Bone marrow (tissue), 2 donors: ENCODE results near the gene PKP4.
"Not testable (repeated sequence)": the region's sequence is repeated elsewhere in the genome, so short reads cannot be mapped to it uniquely, and the experiment has no call there.

ENCODE experiments used
- DNase-seq, 2 donors: peaks; one replicate each; lab custom pipeline; 2025; lab: John Stamatoyannopoulos, UW

The PKP4 gene

GRCh38 chr2:158677542-158677941 is 220.8 kb downstream of the PKP4 start:
- no peak for DNase-seq

GRCh38 chr2:158681816-158682215 is 225.1 kb downstream of the PKP4 start:
- DNase-seq, result no peak

- no peak for DNase-seq
These were observed 228.9 kb downstream of the PKP4 start for GRCh38 chr2:158685646-158686045.

DNA sequence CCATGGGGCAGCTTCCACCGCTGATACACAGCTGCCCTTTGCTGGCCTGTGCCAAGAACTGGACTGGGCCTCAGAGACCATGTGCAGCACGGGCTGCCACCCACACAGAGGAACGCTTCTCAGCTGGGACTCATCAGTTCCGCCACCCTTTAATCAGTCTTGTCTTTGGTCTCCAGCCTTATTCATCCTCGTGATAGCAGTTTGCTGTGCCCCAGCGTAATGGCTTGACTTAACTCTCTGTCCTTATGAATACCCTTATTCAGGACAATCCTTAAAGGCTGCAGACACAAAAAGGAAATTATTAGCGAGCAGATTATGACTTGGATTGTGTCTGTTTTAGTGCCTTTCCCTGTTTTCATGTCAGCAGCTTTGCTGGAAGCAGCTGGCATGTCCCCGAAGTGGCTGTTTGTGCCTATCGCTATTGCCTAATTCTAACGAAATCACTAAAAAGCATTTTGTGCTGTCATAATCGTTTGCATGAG is 229.5 kb downstream of the PKP4 start:
- DNase-seq, result no peak

- DNase-seq, result no peak
These were observed 230.6 kb downstream of the PKP4 start for GRCh38 chr2:158687315-158687714.

GRCh38 chr2:158688721-158689120 is 232.0 kb downstream of the PKP4 start:
- no peak for DNase-seq

DNA sequence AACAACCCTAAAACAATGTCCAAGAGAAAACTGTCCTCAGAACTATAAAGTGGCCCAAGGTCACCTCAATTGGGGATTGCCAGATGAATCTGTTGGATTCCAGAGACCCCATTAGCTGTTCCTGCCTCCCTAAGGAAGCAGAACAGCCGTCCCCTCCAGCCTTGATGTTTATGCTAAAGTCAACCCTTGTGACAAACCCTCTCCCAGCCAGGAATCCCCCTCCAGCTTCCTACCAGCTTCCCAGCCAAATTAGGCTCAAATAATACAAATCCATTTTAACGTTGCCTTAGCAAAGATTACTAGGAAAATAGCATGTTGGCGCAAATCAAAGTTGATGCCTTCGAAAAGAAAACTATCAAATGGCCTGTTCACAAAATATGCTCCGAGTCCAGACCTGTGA is 232.6 kb downstream of the PKP4 start:
- no peak for DNase-seq

GRCh38 chr2:158690823-158691222 is 234.1 kb downstream of the PKP4 start:
- DNase-seq, result no peak

- DNase-seq, result no peak
These were observed 234.9 kb downstream of the PKP4 start for GRCh38 chr2:158691619-158692018.

GRCh38 chr2:158692372-158693103 is 235.8 kb downstream of the PKP4 start:
- DNase-seq, result no peak

- no peak for DNase-seq
These were observed 236.7 kb downstream of the PKP4 start for GRCh38 chr2:158693476-158693875.

GRCh38 chr2:158695305-158695704 is 238.6 kb downstream of the PKP4 start:
- no peak for DNase-seq

DNA sequence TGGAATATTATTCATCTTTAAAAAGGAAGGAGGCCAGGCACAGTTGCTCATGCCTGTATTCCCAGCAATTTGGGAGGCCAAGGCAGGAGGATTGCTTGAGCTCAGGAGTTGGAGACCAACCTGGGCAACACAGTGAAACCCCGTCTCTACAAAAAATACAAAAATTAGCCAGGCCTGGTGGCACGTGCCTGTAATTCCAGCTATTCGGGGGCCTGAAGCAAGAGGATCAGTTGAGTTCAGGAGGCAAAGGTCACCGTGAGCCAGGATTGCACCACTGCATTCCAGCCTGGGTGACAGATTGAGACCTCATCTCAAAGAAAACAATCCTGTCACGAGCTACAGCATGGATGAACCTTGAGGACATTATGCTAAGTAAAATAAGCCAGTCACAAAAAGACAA is 239.0 kb downstream of the PKP4 start:
- not testable (repeated sequence) for DNase-seq

GRCh38 chr2:158699323-158699722 is 242.6 kb downstream of the PKP4 start:
- DNase-seq, result no peak

DNA sequence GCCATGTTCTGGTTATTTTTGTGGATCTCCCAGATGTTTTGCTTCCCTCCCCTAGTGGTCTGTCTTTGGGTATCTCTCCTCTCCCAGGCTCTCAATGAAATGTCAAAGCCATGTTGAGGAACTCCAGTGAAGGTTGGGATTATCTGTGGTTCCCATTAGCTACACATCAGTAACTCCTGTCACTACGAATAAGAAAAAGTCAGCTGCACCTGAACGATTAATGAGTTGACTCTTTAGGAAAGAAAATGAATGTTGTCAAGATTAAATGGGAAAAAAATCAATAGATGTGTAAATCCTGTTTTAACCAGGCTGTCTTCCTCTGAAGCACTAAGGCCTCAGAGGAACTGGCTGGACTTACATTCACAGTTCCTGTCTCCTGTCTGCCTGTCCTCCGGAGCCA is 244.3 kb downstream of the PKP4 start:
- DNase-seq, result no peak

GRCh38 chr2:158702740-158703139 is 246.0 kb downstream of the PKP4 start:
- no peak for DNase-seq

GRCh38 chr2:158704724-158705465 is 248.1 kb downstream of the PKP4 start:
- not testable (repeated sequence) for DNase-seq

DNA sequence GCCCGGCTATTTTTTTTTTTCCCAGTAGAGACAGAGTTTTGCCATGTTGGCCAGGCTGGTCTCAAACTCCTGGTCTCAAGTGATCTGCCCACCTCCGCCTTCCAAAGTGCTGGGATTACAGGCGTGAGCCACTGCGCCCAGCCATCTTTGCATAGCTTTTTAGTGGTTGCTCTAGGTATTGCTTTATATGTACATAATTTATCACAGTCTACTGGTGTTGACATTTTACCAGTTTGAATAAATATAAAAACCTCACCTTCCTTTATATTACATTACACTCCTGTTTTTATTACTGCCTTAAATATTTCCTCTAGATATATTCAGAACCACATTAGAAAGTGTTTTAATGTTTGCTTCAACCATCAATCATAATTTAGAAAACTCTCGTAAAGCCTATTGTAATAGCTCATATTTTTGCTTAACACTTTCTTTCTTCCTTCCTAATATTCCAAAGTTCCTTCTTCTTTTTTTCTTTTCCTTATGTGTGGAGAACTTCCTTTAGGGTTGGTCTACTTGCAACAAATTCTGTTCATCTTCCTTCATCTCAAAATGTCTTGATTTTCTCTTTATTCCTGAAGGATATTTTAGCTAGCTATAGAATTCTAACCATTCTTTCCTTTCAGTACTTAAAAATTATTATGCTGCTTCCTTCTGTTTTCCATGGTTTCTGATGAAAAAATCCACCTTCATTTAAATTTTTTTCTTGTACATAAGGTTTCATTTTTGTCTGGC is 256.2 kb downstream of the PKP4 start:
- DNase-seq, result no peak

DNA sequence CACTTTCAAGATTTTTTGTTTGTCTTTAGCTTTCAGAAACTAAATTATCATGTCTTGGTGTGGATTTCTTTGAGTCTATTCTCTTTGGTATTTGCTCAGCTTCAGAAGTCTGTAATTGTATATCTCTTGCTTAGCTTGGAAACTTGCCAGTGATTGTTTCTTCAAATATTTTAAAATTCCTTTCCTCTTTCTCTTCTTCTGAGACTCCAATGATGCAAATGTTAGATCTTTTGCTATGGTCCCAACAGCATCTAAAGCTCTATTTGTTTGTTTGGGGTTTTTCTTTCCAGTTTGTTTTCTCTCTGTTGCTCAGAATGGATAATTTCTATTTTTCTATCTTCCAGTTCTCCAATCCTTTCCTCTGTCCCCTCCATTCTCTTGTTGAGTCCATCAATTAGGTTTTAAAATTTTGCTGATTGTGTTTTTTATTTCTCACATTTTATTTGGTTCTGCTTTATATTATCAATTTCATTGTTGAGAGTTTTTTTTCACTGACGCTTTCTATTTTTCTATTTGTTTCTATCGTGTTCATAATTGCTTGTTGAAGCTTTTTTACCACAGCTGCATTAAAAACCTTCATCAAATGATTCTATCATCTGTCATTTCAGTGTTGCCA is 256.9 kb downstream of the PKP4 start:
- DNase-seq, result no peak

- DNase-seq, result no peak
These were observed 257.7 kb downstream of the PKP4 start for GRCh38 chr2:158714420-158714819.

DNA sequence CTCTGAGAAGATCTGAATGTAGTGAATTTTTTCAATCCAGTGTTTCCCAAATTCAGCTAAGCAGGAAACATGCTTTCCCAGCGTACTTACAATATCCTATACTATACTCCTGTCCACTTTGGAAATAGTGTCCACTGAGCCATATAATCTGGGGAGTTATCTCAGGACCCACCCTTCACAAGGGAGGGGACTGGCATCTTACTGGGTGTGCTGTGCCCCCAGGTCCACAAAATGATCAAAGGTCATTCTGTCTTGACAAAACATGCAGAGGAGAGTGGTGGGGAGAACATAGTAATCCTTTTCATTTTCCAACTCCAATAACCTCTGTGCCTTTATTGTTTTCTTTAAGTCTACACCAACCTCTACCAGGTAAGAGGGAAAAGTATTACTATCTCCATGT is 258.6 kb downstream of the PKP4 start:
- DNase-seq, result no peak

DNA sequence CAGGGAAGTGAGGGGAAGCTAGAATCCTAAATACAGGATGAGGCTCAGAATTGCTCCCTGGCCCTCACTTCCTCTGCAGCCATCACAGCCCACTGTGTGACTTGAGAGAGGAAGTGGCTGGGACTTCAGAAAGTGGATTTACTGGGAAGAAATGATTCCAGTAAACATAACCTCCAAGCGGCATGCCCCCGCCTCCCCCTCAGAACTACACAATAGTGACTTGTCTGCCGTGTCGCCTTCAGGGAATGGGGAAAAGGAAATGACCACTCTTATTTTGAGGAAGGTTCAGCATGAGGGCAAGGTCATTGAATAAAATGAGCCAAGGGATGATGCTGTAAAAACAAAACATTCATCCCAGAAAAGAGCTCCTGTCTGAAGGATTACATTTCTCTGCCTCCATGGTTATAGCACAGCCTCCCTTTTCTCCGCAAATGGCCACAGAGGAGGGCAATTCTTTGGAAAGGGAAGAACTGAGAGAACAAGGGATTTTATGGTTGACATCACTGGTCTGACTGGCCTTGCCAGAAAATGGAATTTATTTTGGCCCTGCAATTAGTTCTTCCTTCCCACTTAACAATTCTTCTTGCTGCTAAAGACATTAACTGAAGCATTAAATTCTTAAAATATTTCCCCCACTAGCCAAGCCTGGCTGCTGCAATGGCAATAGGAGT is 259.5 kb downstream of the PKP4 start:
- DNase-seq, result no peak
